HG02588 (cell line): ENCODE measurements around the gene ZNF366.

Experiments used
- ATAC-seq: cut with Tn5 transposase; IDR thresholded peaks from one replicate; pipeline ENCODE4 v1.9.1; 2021; ENCODE audit warnings: mild to moderate bottlenecking, moderate library complexity; ENCODE audit not compliant: unreplicated experiment

Gene ZNF366

DNA sequence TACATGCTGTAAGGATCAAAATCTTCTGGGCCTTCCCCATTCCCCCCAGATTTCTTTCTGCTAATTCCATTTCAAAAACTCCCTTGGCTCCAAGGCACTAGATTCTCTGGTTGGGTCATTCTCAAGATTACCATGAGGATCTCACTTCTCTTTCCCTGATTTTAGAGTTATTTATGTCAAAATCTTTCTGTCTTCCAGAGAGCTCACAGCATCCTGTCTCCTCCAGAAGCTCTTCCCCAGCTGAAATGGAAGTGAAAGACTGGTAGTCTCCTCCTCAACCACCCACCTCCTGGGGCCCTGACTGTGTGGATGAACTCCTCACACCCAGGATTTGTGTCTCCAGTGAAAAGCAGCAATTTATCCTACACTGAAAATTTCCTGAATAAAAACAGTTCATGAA is 11.9 kb upstream of the ZNF366 start:
- no peak for ATAC-seq

DNA sequence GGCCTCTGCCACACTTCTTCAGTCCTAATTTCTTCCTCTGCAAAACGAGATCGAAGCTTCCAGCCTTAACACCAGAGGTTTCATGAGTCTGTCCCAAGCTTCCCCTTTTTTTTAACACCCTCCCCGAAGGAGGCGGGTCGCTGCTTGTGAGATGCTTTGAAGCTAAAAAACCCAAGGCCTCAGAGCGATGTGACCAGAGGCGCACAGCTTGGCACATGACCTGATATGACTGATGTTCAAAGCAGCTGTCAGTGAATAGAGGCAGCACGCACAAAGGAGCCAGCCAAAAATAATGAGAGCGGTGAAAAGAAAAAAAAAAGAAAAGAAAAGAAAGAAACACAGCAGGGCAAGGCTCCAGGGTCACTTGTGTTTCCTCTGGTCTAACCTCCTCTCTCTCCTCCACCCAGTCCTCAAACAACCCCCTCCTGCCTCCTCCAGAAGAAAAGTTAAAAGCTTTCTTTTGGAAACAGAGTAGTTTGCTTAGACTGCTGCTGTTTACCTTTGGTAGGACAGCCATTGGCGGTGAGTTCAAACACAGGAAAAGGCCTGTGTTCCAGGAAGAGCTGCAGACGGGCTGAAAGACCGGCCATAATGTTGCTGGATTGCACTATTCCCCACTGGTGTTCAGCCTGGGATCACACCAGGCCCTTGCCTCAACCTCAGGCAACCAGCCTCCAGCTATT is 10.9 kb upstream of the ZNF366 start:
- ATAC-seq: no peak

DNA sequence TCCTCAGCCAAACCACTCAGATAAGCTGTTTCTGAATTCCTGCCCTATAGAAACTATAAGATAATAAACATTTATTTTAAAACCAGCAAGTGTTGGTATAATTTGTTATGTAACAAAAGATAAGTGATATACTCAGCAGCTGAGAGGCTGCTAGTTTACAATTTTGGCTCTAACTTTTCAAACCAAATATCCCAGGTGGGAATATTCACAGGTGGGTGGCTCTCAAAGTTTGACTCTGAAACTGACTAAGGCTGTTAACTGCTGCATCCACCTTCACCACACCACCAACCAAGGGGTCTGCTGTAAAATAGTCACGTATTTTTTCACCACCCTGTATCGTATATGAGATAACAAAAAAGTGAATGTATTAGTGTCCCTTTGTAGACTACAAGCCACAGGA is 9.7 kb upstream of the ZNF366 start:
- no peak for ATAC-seq

GRCh38 chr5:72515211-72515610 is 8.0 kb upstream of the ZNF366 start:
- ATAC-seq: no peak

DNA sequence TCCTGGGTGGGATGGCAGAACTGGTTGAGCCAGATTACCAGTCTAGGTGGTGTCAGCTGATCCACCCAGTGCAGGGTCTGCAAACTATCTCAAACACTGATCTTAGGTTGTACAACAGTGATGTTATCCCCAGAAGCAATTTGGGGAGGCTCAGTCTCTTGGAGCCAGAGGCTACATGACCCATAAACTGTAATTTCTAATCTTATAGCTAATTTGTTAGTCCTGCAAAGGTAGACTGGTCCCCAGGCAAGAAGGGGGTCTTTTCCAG is 5.3 kb upstream of the ZNF366 start:
- ATAC-seq: no peak

DNA sequence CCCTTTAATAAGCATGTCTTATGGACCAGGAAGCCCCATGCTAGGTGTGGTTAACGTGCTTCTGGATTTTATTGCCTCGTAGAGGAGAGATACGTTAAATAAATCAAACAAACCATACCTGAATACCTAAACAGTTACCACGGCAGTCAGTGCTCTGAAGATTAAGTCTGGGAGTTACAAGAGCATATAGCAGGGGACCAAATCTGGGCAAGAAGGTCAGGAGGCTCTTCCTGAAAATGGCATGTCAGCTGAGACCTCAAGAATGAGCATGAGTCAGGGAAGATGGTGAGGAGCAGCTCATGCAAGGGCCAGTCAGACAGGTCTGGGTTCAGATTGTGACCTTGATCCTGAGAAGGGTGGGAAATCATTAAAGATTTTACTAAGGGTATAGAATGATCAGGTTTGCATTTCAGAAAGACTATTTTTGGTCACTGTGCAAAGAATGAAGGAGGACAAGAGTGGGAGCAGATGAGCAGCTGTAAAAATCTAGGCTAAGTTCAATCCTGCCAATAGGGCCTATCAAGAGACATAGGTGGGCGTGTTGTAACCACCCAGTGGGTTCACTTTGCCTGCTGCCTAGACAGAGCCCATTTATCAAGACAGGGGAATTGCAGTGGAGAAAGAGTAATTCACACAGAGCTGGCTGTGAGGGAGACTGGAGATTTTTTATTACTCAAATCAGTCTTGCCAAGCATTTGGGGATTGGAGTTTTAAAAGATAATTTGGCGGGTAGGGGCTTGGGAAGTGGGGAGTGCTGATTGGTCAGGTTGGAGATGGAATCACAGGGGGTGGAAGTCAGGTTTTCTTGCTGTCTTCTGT is 4.8 kb upstream of the ZNF366 start:
- no peak for ATAC-seq

- no peak for ATAC-seq
Observed at GRCh38 chr5:72511366-72511765, 4.2 kb upstream of the ZNF366 start.

DNA sequence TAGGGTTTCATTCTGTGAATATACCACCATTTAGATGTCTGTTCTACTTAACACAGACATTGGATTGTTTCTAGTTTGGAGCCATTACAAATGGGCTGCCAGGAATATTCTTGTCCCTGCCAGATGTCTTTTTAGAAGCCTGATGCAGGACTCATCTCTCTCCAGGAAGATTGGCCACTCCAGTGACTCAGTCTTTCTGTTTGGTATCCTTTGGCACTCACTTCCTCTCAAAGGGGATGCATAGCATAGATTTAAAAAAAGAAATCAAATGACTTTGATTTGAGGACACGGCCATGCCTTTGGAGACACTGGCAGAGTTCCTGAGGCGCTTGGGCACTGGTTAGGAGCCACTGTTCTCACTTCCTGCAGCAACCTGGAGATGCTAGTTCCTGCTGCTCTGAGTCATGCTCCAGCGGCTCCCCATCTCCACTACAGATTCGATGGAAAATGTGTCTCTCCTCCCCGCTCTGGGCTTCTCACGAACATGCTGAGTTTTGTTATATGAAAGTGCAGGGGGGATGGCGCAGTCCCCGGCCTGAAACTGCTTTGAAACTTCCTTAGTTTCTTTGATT is 3.5 kb upstream of the ZNF366 start:
- ATAC-seq: no peak

DNA sequence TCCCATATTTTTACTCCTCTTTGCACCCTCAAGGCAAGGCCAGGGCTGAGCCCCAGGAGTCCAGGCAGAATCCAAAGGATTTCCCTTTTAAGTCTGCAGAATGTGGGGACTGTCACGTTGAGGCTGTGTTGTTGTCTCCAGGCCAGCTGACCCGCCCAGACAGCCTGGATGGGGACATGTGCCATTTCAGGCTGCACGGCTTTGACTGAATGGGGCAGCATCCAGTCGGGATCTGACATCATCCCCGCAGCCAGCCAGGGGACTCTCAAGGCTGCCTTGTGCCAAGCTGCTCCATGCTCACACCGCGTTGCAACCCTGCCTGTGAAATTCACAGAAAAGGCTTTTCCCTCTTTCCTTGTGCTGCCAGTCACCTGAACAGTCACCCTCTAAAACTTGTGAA is 2.2 kb upstream of the ZNF366 start:
- ATAC-seq: no peak

- peak; percentile 93 for ATAC-seq
Observed at GRCh38 chr5:72508241-72509170, 1.3 kb upstream of the ZNF366 start.

- ATAC-seq: no peak
Observed at GRCh38 chr5:72507907-72508238, 663 bp upstream of the ZNF366 start.

DNA sequence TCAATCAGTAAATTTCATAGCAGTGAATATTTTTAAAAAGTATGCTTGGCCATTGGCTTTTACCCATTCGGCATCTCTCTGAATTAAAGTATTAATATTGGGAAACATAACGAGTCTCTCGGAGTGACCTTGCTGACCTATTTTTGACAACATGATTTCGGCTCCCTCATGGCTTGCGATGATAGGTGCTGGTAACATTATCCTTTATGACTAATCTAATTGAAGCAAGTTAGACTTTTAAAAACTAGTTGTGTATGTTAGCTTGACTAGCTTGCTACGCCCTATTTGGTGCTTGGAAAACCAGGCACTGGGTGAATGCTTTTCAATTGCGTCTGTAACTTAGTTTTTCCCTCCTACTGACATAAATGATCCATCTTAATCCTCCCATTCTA is 1.1 kb downstream of the ZNF366 start:
- ATAC-seq: no peak

GRCh38 chr5:72505539-72506157 is 1.6 kb downstream of the ZNF366 start:
- ATAC-seq: no peak

- ATAC-seq: no peak
Observed at GRCh38 chr5:72505016-72505415, 2.2 kb downstream of the ZNF366 start.

DNA sequence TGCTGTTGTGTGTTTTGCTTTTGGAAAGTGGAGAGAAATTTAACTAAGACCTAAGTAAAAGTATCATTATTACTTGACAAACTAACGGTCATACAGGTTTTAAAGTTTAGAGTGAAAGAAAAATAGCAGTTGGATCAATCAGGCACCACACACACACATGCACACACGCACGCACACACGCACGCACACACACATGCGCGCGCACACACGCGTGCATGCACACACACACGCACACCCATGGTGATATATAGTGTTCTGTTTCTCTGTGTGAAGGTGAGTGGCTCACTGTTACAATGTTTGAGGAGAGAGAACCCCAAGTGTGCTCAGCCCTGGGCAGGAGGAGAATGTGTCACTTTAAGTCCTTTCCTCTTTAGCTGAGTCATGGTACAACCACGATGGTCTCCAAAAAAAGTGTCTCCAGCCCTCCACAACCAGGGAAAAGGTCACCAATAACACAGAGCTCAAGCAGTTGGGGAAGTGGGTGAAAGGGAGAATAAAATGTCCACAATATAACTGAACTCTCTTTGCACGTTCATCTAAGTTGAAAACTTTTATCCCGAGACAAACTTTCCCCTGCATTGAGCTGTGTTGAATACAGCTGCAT is 3.2 kb downstream of the ZNF366 start:
- no peak for ATAC-seq

GRCh38 chr5:72501488-72501887 is 5.7 kb downstream of the ZNF366 start:
- ATAC-seq: no peak

- ATAC-seq: no peak
Observed at GRCh38 chr5:72499730-72500129, 7.5 kb downstream of the ZNF366 start.

DNA sequence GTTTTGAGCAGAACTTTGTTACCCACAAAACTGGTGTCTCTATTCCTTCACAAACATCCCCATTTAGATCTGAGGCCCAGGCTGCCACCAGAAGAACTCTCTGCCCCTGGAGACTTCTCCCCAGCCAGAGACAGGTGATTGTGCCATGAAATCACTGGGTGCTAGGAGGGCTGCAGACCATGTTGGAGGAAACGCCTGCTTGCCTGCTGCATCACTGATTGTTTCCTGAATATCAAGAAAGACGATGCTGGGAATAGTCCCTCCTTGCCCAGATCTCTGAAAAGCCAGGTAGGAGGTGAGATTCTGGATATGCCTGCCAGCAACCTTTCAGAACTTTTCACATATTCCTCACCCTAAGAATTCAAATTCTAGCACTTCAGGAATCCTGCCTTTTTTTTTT is 8.1 kb downstream of the ZNF366 start:
- no peak for ATAC-seq

DNA sequence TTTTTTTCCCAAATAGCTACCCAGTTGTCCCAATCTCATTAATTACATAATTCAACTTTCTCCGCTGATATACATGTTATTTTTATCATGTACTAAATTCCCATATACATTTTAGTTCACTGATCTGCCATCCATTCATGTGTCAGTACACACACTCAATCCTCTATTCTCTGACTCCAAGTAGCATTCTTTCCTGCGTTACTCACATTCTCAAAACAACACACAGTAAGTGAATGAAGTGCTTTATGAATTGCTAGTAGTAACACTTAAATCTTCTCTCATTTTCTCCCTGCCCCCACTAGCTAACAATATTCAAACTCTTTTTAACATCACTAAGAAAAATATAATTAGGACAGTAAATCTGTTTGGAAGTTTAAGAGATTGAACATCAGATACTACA is 8.9 kb downstream of the ZNF366 start:
- no peak for ATAC-seq

DNA sequence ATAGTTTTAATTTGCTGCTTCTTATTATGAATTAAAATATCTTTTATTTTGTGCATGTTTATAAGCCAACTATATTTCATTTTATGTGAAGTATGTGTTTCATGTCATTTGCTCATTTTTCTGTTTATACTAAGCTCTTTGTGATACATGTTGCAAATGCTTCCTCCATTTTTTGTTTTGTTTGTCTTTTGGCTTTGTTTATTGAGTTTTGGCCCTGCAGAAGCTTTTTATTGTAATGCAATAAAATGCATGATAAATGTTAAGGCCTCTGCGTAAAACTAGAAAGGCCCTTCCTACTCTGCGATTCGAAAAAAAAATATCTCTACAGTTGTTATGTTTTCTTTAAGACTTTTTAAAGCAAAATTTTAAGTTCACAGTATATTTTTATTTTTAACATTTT is 9.4 kb downstream of the ZNF366 start:
- ATAC-seq: no peak

DNA sequence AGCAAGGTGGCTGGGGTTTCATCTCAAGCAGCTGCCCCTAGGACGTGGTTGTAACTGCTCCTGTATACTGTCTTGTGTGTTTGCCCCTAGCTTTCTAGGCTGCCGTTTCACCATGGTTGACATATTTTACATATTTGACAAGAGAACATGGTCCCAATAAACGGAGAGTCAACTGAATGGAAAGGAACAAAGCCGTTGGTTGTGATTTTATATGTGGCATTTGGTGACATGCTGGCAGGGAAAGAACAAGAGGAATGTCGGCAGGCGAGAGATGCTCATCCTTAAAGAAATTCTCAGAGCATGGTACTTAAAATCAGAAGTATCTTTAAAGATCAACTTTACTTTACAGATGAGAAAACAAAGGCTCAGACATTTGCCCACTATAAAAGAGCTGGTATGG is 11.8 kb downstream of the ZNF366 start:
- no peak for ATAC-seq
